ENCODE data around the gene KAT8. TPM values are rescaled to one million over a fixed set of nuclear protein-coding genes. Genes with fewer than 3 reads are reported as not detected.

The KAT8 gene
- total RNA-seq, 1 donor from 2014 or later = 79.1 TPM

GRCh38 chr16:31105677-31106213 lies 11.7 kb upstream of the KAT8 start:
- Histone ChIP-seq H3K27me3 (ENCODE audit: low read depth) (no peaks in the 10 kb centered on the region), H3K36me3 (peaks cover 15% of the 10 kb centered on the region), H3K27ac (peak overlapping the region; percentile 73), H3K4me1 (peaks cover 20% of the 10 kb centered on the region), H3K9me3 (no peaks in the 10 kb centered on the region), H3K4me3 (peak overlapping the region; percentile 39)
- intact Hi-C loops (cut with DNase I) = no loop called here
- peak; percentile 82 for TF ChIP-seq CTCF (IDR thresholded peaks at IDR 0.05)
- DNase-seq (peak; percentile 92), ATAC-seq (peak; percentile 91 to 95)

- DNase-seq (no peak), ATAC-seq (no peak)
- H3K4me3 ChIP-seq = no peak overlapping the region
- H3K9me3 ChIP-seq = no peaks in the 10 kb centered on the region
- peaks cover 25% of the 10 kb centered on the region for H3K36me3 ChIP-seq
- H3K27me3 ChIP-seq (ENCODE audit: low read depth) = no peaks in the 10 kb centered on the region
- intact Hi-C loops (cut with DNase I) = no loop called here
- peaks cover 20% of the 10 kb centered on the region for H3K4me1 ChIP-seq
- no peak overlapping the region for H3K27ac ChIP-seq
- TF ChIP-seq CTCF (IDR thresholded peaks at IDR 0.05) = no peak
Observed at GRCh38 chr16:31106509-31107464, 10.7 kb upstream of the KAT8 start.

GRCh38 chr16:31107465-31107867 lies 10.0 kb upstream of the KAT8 start:
- DNase-seq (no peak), ATAC-seq (no peak)
- Histone ChIP-seq H3K36me3 (peaks cover 32% of the 10 kb centered on the region), H3K4me1 (peaks cover 20% of the 10 kb centered on the region), H3K27ac (no peak overlapping the region), H3K27me3 (ENCODE audit: low read depth) (no peaks in the 10 kb centered on the region), H3K4me3 (no peak overlapping the region), H3K9me3 (no peaks in the 10 kb centered on the region)
- TF ChIP-seq CTCF (IDR thresholded peaks at IDR 0.05) = no peak
- intact Hi-C loops (cut with DNase I) = no loop called here

GRCh38 chr16:31108035-31108793 lies 9.2 kb upstream of the KAT8 start, which contains the start of gene BCKDK:
Gene BCKDK, plus strand, starts transcription at chr16:31108386. Its CDS starts 838 bp downstream, at chr16:31109224.
- H3K27me3 ChIP-seq (ENCODE audit: low read depth) = no peaks in the 10 kb centered on the region
- peaks cover 24% of the 10 kb centered on the region for H3K4me1 ChIP-seq
- peaks cover 38% of the 10 kb centered on the region for H3K36me3 ChIP-seq
- intact Hi-C loops (cut with DNase I) = no loop called here
- no peak for TF ChIP-seq CTCF (IDR thresholded peaks at IDR 0.05)
- H3K27ac ChIP-seq = peak within 1 kb of the TSS; percentile 90
- H3K4me3 ChIP-seq = peak within 1 kb of the TSS; percentile 90
- peak; percentile 83 to 92 for ATAC-seq
- DNase-seq = peak; percentile 86
- H3K9me3 ChIP-seq = no peaks in the 10 kb centered on the region

- no peak for DNase-seq
- H3K4me3 ChIP-seq = peak overlapping the region; percentile 90
- peaks cover 38% of the 10 kb centered on the region for H3K36me3 ChIP-seq
- H3K4me1 ChIP-seq = peaks cover 31% of the 10 kb centered on the region
- H3K9me3 ChIP-seq = no peaks in the 10 kb centered on the region
- peak in 1 of 2 donors; percentile 1 for ATAC-seq
- H3K27me3 ChIP-seq (ENCODE audit: low read depth) = no peaks in the 10 kb centered on the region
- intact Hi-C loops (cut with DNase I) = no loop called here
- peak overlapping the region; percentile 90 for H3K27ac ChIP-seq
- TF ChIP-seq CTCF (IDR thresholded peaks at IDR 0.05) = no peak
Observed at GRCh38 chr16:31108794-31109558, 8.5 kb upstream of the KAT8 start.
